ENCODE measurements around the gene LBP.

GRCh38 chr20:38393259-38393658 is 47.0 kb downstream of the LBP start:
- TF ChIP-seq CTCF (conservative IDR thresholded peaks at IDR 0.05 in 1 of 2, IDR thresholded peaks at IDR 0.05 in 1 of 2; ENCODE audit: low read depth in 1 of 2, low read length in 2 of 2) (no peak), EZH2 (IDR thresholded peaks at IDR 0.05; ENCODE audit: low read length, missing control alignments) (no peak)

Measured in fibroblast of lung (primary cell).